H1 (cell line): Measurements from ENCODE around the gene CROCC2. TPM values are rescaled to one million over a fixed set of nuclear protein-coding genes. Genes with fewer than 3 reads are reported as not detected.

Experiments used
- CBX8 ChIP-seq: fragments of 300-800, 300-1000 bp; sonication (generic); IDR thresholded peaks from 2 replicates; pipeline ENCODE4 v1.7.1; 2016; ENCODE audit warnings: low read depth, low read length, borderline replicate concordance
- E2F6 ChIP-seq: IDR thresholded peaks from 2 replicates; pipeline ENCODE4 v1.6.1; 2012; ENCODE audit warnings: inconsistent platforms
- YY1 ChIP-seq: IDR thresholded peaks from 2 replicates; pipeline ENCODE4 v1.6.1; 2011; ENCODE audit warnings: low read depth, mild to moderate bottlenecking, low read length
- polyA plus RNA-seq, 7 experiments: library from polyadenylated mRNA; depleted of rRNA in 3 of 7; stranded (reverse) in 5 of 7; unstranded in 2 of 7; fragments of >200 nt in 5 of 7; fragments of 200-250 nt in 2 of 7; gene quantifications; 1 replicate in 5 of 7; 2 replicates in 1 of 7; 4 replicates in 1 of 7; pipeline versions ENCODE4 v1.2.1 to v1.2.3, GENCODE V29; 2011 to 2013; ENCODE audit warnings: missing spikeins in 2 of 7, mixed read lengths in 2 of 7
- total RNA-seq: library from RNA; stranded (reverse); fragmentation: NEBNext Ultra II Directional; extraction: Animal tissue kit (Norgen Biotek cat#: 25700); gene quantifications from 2 replicates; pipeline ENCODE4 v1.2.1, GENCODE V29; 2021

The CROCC2 gene
- total and polyA plus RNA-seq, 2 of the 8 experiments (the other 6 are each of a cell fraction or from before 2014, with no cell fraction given): not detected

GRCh38 chr2:240884221-240884620, 21.9 kb upstream of the CROCC2 start (continued):
- TF ChIP-seq E2F6 (no peak), YY1 (no peak), CBX8 (no peak)
- TF ChIP-seq, all 59 proteins: peak for 0
